Hepatocyte (in vitro differentiated cells): ENCODE data around the gene RESF1.

Source experiments
- CTCF ChIP-seq: fragments of 200-600 bp; sonication (generic); IDR thresholded peaks from 2 replicates; pipeline ENCODE4 v1.5.1; 2016; ENCODE audit warnings: antibody characterized with exemption, mild to moderate bottlenecking; ENCODE audit not compliant: poor library complexity
- EZH2 ChIP-seq: fragments of 200-600 bp; sonication (generic); IDR thresholded peaks from 2 replicates; pipeline ENCODE4 v1.6.1; 2016; ENCODE audit warnings: antibody characterized with exemption, mild to moderate bottlenecking, borderline replicate concordance
- EZH2phosphoT487 ChIP-seq: fragments of 200-600 bp; sonication (generic); IDR thresholded peaks from one replicate; pipeline ENCODE4 v1.6.1; 2018; ENCODE audit warnings: antibody characterized with exemption, mild to moderate bottlenecking, low read depth, moderate library complexity; ENCODE audit not compliant: unreplicated experiment, severe bottlenecking

GRCh38 chr12:31929027-31929526 lies 30.1 kb upstream of the RESF1 start:
- TF ChIP-seq CTCF (no peak), EZH2 (no peak), EZH2phosphoT487 (no peak)
